ENCODE measurements around the gene MACO1.
"Not testable (repeated sequence)": the region's sequence is repeated elsewhere in the genome, so short reads cannot be mapped to it uniquely, and the experiment has no call there.

The MACO1 gene

DNA sequence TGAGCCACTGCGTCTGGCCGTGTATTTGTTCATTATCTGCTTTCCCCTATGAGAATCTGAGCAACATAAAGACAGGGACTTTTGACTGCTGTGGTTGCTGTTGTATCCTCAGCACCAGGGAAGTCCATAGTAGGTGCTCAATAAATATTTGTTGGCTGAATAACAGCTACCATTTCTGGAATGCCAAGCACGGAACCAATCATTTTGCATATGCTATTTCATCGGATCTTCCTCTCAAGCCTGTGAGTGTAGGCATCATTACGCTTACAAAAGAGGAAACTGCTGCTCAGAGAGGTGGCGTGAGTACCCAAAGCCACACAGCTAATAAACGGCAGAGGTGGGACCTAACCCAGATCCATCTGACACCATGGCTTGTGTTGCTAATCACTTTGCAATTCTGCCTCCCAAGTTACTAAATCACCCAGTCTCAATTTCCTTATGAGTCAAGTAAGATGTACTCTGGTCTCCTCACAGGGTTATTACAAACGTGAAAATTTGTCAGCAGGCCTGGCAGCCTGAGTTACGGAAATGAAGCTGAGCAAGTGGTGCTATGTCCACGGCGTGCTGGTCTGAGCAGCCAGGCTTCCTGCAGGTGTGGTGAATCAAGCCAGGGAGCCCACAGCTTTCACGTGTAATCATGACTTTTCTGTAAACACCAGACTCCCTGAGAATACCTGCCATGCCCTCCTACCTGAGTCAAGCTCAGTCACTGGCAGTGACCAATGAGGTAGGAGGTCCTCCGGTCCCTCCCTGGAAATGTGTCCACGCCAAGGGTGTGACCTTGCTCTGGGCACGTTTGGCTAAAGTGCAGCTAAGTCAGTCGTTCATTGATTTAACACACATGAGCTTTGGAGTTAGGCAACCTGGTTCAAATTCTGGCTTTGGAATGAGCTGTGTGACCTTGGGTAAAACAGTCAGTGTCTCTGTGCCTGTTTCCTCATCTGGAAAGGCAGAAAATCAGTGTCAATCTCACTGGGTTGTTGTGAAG lies 5.3 kb upstream of the MACO1 start:
- DNase-seq (no peak), ATAC-seq (no peak)

DNA sequence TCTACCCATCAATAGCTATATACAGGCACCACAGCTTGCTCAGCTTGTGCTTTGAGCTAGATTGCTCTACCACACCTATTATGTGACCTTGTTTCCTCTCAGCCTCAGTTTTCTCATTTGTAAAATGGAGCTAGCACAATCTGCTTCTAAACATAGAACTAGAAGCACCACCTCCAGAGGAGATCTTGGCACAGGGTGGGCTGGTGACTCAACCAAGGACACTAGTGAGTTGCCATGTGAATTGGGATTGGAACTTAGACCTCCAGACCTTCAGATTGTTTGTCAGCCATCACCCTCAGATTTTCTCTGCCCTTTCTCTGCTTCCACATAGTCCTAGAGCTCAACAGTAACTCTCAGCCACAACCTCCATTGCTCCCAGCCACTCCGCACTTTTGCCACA lies 3.0 kb upstream of the MACO1 start:
- no peak for DNase-seq
- no peak for ATAC-seq

DNA sequence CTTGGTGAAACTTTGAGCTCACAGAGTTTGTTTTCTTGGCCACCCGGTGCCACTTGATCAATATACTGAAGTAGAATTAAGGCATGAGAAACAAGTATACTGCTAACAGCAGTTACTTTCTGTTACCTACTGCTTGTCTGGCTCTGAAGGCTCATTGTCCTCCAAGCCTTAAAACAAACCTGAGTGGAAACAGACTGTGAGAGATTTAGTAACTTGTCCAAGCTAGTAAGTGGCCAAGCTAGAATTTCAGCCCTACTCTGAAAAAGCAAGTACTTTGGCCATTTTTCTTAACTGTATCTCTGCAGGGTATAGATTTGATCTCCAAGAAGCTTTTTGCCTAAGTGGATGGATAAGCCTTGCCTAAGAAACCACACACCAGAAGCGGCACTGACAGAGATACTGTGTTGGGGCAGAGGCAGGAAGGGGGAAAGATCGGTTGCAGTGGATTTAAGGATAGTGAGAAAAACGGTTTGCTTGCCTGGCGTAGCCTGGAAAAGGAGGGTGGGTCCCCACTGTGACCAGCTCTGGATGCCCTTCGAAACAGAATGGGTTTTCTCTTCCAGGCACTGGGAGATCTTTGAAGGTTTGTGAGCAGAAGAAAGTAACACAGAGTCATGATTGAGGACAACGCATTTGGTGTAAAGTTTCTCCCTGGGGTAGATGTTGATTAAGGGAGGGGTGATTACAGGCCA lies 2.1 kb upstream of the MACO1 start:
- ATAC-seq (no peak), DNase-seq (no peak)

DNA sequence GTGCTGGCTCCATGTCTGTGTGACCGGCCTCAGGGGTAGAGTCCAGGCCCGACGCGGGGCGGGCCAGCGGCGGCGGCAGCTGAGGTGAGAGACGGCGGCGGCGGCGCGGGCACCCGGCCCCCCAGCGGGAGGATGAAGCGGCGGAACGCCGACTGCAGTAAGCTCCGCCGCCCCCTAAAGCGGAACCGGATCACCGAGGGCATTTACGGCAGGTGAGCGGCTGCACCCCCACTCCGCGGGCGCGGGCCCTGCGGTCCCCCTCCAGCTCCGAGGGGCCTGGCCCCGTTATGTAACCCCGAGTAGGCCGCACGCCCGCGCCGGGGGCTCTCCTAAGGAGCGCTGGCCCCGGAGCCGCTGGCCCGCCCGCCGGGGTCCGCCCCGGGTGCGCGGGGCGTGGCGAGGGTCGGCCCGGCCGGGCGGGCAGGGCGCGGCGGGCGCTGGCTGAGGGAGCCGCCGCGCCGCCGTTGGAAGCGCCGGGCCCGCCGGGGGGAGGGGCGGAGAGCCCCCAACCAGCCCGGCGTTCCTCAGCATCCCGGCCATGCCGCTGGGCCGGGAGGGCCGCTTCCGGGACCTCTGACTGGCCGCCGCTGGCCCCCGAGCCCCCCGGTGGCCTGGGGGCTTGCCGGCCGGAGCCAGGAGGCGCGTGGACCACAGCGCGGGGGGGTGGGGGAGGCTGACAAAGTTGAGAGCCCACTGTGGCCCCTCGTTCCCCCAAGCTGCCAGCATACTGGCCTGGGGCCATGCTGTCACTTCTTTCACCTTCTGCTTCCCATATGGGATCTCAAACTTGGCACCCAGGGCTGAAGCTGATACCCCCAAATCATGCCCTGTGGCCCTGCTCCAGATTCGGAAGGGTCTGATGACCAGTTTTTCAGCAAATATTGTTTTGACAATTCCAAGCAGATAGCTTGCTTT lies 527 bp downstream of the MACO1 start:
- DNase-seq (peak; percentile 11), ATAC-seq (peak; percentile 39)

DNA sequence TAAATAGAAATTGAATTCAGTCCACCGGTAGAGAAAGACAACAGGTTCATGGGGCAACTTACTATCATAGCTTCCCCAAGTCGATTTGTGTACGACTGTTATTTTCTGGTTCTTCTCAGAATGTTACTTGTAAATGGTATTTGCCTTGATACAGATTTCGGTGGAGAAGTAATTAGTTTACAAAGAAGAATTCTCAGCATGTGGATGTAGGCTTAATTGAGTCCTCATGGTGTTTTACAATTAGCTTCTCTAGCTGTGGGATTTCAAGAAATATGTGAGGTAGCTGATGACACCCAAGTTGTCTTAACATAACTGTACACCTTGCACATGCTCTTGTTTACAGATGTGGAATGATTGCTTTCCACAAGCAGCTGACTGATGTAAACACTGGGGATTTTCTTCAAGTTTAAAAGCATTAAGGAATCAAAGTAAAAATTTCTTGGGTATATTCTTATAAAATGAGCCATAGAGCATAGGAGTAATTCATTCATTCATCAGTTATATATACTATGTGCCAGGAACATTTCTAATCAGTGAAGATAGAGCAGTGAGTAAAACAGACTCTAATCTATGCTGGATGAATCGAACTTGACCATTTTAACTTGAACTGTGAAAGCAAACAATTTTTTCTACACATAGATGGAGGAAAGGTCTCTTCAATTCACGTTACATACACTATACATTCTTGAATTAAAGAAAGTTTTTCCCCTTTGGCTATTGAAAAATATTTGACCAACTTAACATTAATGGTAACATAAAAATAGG lies 1.4 kb downstream of the MACO1 start:
- DNase-seq = no peak
- ATAC-seq = no peak

DNA sequence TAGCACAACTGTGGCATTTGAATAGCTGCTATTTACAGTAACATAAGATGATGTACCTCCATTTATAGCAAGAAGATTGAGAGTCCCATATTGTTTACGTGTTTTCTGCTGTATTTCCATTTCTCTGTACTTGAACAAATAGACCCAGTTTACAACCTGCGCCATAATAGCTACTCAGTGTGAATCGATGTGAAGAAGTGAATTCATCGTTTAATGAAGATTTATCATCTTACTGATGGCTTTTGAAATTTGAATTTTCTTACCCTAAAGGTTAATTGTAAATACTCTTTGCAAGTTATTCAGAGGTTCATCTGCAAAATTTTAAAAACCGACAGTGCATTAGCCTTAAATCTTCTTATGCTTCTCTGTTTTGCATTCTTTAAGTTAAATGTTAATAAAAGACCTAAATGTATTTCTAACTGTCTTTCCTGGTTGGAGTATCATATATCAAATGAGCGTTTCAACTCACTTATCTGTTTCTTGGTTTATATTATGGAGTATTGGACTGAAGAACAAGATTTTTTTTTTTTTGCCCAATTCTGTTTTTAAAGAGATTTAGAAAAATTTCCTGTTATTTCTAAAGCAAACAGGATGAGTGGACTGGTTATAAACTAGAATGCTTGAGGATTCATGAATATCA lies 2.2 kb downstream of the MACO1 start:
- DNase-seq (no peak), ATAC-seq (no peak)

- DNase-seq (no peak), ATAC-seq (no peak)
Measured at GRCh38 chr1:25433389-25434186, 2.9 kb downstream of the MACO1 start.

- DNase-seq = no peak
- ATAC-seq = peak; percentile 31
Measured at GRCh38 chr1:25435397-25436108, 4.9 kb downstream of the MACO1 start.

GRCh38 chr1:25437672-25438071 lies 7.0 kb downstream of the MACO1 start:
- DNase-seq (no peak), ATAC-seq (no peak)

DNA sequence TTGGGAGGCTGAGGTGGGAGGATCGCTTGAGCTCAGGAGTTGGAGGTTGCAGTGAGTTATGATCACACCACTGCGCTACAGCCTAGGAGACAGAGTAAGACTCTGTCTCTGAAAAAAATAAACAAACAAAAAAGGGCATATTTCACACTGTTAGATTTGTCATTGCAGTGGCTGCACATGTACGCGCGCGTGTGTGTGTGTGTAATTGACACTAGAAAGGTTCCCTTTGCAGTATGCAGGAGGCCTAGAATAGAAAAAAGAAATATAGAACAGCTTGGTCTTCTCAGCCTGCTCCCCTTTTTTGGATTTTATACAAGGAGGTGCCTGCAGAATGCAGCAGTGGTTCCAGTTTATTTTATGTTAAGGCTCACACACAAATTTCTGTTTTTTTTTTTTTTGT lies 8.6 kb downstream of the MACO1 start:
- ATAC-seq (no peak), DNase-seq (no peak)

DNA sequence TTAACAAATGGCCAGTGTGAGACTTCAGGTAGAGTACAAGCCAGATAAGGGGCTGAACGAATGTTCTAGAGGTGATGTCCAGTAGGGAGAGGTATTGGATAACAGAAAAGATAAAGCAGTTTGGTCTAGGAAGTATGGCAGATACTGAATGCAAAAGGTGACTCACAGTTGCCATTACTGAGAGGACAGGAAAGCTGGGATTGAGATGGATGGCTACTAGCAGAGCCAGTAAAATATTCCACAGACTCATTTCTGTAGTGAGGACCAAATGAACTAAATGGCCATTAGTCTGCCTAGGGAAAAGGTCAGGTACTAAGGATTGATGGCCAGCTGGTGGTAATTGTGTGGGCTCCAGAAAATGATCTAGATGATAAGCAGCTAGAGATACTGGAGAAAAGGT lies 11.5 kb downstream of the MACO1 start:
- ATAC-seq (no peak), DNase-seq (no peak)

GRCh38 chr1:25443030-25443699 lies 12.5 kb downstream of the MACO1 start:
- no peak for ATAC-seq
- no peak for DNase-seq

DNA sequence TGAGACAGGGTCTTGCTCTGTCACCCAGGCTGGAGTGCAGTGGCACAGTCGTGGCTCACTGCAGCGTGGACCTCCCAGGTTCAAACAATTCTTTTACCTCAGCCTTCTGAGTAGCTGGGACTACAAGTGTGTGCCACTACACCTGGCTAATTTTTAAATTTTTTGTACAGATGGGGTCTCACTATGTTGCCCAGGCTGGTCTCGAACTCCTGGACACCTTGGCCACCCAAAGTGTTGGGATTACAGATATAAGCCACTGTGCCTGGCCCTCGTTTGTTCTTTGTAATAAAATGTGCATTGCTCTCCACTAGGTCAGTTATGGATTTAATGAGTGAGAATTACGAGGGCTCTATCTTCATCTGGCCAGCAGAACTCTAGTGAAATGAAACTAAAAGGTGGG lies 13.9 kb downstream of the MACO1 start:
- DNase-seq, ATAC-seq: not testable (repeated sequence)

DNA sequence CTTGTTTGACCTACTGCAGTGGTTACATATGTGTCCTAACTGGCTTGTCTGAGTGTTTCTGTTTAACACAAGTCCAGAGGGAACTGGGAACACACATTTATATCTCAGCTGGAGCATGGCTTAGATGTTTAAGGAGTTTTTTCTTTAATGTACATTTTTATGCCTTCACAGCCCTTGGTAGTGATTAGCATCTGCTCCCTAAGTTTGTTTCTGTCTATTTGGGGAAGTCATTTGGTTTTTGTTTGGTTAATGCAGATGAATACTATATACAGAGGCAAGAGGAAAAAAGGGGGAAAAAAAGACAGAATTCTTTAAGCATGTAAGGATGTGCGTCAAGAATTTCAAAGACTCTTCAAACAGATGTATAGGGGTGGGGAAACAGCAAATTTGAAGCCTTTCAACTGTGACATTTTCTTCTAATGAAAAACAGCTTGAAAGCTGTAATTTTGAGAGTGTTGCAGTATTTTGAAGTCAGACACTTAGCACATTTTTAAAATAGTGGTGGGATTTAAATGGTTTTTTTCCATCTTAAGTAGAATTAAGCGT lies 15.4 kb downstream of the MACO1 start:
- no peak for DNase-seq
- no peak for ATAC-seq

GRCh38 chr1:25447547-25447946 lies 16.9 kb downstream of the MACO1 start:
- DNase-seq (no peak), ATAC-seq (peak; percentile 75)

- DNase-seq (no peak), ATAC-seq (no peak)
Measured at GRCh38 chr1:25450891-25451290, 20.2 kb downstream of the MACO1 start.

GRCh38 chr1:25451908-25452307 lies 21.2 kb downstream of the MACO1 start:
- no peak for ATAC-seq
- no peak for DNase-seq

DNA sequence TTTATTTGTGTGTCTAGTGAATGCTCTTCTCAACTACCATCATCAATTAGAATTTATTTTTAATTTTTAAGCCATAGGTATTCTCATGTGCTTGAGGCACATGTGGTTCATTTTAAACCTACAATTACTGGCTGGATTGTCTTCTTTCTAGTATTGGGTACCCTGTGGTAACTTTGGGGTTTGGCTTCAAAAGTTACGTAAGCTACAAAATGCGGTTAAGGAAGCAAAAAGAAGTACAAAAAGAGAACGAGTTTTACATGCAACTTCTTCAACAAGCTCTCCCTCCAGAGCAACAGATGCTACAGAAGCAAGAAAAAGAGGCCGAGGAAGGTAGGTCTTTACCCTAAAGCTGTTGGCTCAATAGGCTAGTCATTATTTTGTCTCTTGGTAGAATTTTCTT lies 25.8 kb downstream of the MACO1 start:
- ATAC-seq (no peak), DNase-seq (no peak)
